MM.1S (cell line): ENCODE measurements around the gene GJA3.

ENCODE experiments used
- CTCF ChIP-seq: fragments of 300-600 bp; sonication (generic); IDR thresholded peaks from 2 replicates; pipeline ENCODE4 v1.5.1; 2016; ENCODE audit warnings: antibody characterized with exemption, low read length, mixed read lengths
- EZH2 ChIP-seq: fragments of 300-600 bp; sonication (generic); optimal IDR thresholded peaks from 2 replicates; pipeline ENCODE3; 2017; ENCODE audit warnings: low read depth, mild to moderate bottlenecking, antibody characterized with exemption, low read length, mixed read lengths

GRCh38 chr13:20182231-20182846 is 21.5 kb upstream of the GJA3 start:
- TF ChIP-seq EZH2 = no peak
- TF ChIP-seq CTCF = peak; percentile 59
